Panc1 (cell line): ENCODE data around the gene MEIOC. TPM values are rescaled to one million over a fixed set of nuclear protein-coding genes. Genes with fewer than 3 reads are reported as not detected.

Experiments used
- ATAC-seq: fragments of 200-7000 bp; cut with Tn5 transposase; 2 replicates; pipeline ENCODE4 v1.9.1; 2020; ENCODE audit warnings: mild to moderate bottlenecking, moderate library complexity
- BruUV-seq: library from RNA; stranded (reverse); fragments of 400-500 nt; replicated peaks from 2 replicates; lab custom pipeline; 2021; lab: Mats Ljungman, UMichigan
- CTCF ChIA-PET: fragments of 300-600 bp; sonication (Branson Sonifier 250); formaldehyde crosslinking; loops from one replicate; lab custom pipeline; 2022; ENCODE audit warnings: antibody characterized with exemption; lab: Charles Lee
- POLR2A ChIA-PET: fragments of 300-600 bp; sonication (Branson Sonifier 250); formaldehyde crosslinking; loops from one replicate; lab custom pipeline; 2022; ENCODE audit warnings: antibody characterized with exemption; lab: Charles Lee
- DNase-seq: peaks from one replicate; pipeline ENCODE4 v3.0.0-alpha.2; 2010; ENCODE audit warnings: low read depth, low spot score
- H3K27ac ChIP-seq: 2 replicates; pipeline ENCODE4 v1.5.1; 2011; ENCODE audit warnings: mild to moderate bottlenecking, low read length, inconsistent platforms
- H3K27me3 ChIP-seq: fragments of 200-500 bp; sonication (Bioruptor generic); 2 replicates; pipeline ENCODE4 v1.6.0; 2014; ENCODE audit warnings: low read length, inconsistent platforms; ENCODE audit not compliant: control insufficient read depth, insufficient read depth
- H3K36me3 ChIP-seq: fragments of 200-500 bp; sonication (Bioruptor generic); 2 replicates; pipeline ENCODE4 v1.5.1; 2014; ENCODE audit warnings: inconsistent platforms, mild to moderate bottlenecking, low read length, moderate library complexity; ENCODE audit not compliant: control insufficient read depth, insufficient read depth
- H3K4me1 ChIP-seq: 2 replicates; pipeline ENCODE4 v1.5.1; 2011; ENCODE audit warnings: inconsistent platforms, mild to moderate bottlenecking, low read length, moderate library complexity; ENCODE audit not compliant: control insufficient read depth, insufficient read depth
- H3K4me3 ChIP-seq, 2 experiments: 2 replicates each; pipeline ENCODE4 v1.5.1; 2011 to 2012; ENCODE audit warnings: low read depth in 2 of 2, low read length in 2 of 2, mild to moderate bottlenecking in 2 of 2, inconsistent platforms in 1 of 2, moderate library complexity in 1 of 2
- H3K9me3 ChIP-seq: fragments of 200-500 bp; sonication (Bioruptor generic); 2 replicates; pipeline ENCODE4 v1.5.1; 2014; ENCODE audit warnings: low read depth, mild to moderate bottlenecking, inconsistent platforms, low read length, moderate library complexity; ENCODE audit not compliant: control insufficient read depth, insufficient read depth
- CTCF ChIP-seq: fragments of 450-650 bp; IDR thresholded peaks from 2 replicates; pipeline ENCODE4 v1.5.1; 2017; ENCODE audit warnings: mild to moderate bottlenecking
- POLR2AphosphoS5 ChIP-seq: IDR thresholded peaks from 2 replicates; pipeline ENCODE4 v1.6.1; 2012; ENCODE audit warnings: mild to moderate bottlenecking, low read depth, low read length, moderate library complexity
- REST ChIP-seq, 2 experiments: IDR thresholded peaks; 2 replicates each; pipeline ENCODE4 v1.6.1; 2011 to 2012; ENCODE audit warnings: low read depth in 2 of 2, control low read depth in 1 of 2, low read length in 1 of 2, mild to moderate bottlenecking in 1 of 2, moderate library complexity in 1 of 2; ENCODE audit not compliant: insufficient read depth in 1 of 2
- SIN3A ChIP-seq: IDR thresholded peaks from 2 replicates; pipeline ENCODE4 v1.6.1; 2012; ENCODE audit warnings: low read depth, mild to moderate bottlenecking, low read length, moderate library complexity, borderline replicate concordance; ENCODE audit not compliant: insufficient read depth
- TCF7L2 ChIP-seq: IDR thresholded peaks from 2 replicates; pipeline ENCODE4 v1.6.1; 2011; ENCODE audit warnings: mild to moderate bottlenecking, low read depth, low read length, inconsistent platforms
- in situ Hi-C: cut with HindIII; loops from 2 replicates; pipeline ENCODE4 v1.10.0; 2016; ENCODE audit warnings: low sequenced_read_pairs, low pct_unique_long_range_greater_than_20kb
- intact Hi-C: fragments of 100-400 bp; cut with micrococcal nuclease; formaldehyde crosslinking; loops from one replicate; pipeline ENCODE4 v1.10.0; 2022; ENCODE audit not compliant: unreplicated experiment
- total RNA-seq: library from RNA; stranded (reverse); gene quantifications from one replicate; pipeline ENCODE4 v1.2.1, GENCODE V29; 2021; ENCODE audit not compliant: unreplicated experiment

MEIOC gene
- total RNA-seq, 1 experiment from 2014 or later: 0.82 TPM

- DNase-seq: no peak
- ATAC-seq: no peak
- no peaks in the 10 kb centered on the region for H3K9me3 ChIP-seq
- POLR2A ChIA-PET: no interaction called here
- H3K4me1 ChIP-seq: no peaks in the 10 kb centered on the region
- TF ChIP-seq SIN3A (no peak), TCF7L2 (no peak), REST (IDR thresholded peaks at IDR 0.05; ENCODE audit: insufficient read depth in 1 of 2, low read depth in 2 of 2, low read length in 1 of 2) (no peak), CTCF (no peak), POLR2AphosphoS5 (no peak)
- H3K36me3 ChIP-seq: no peaks in the 10 kb centered on the region
- in situ Hi-C loops (no loop called here), intact Hi-C loops (no loop called here)
- H3K27me3 ChIP-seq: no peaks in the 10 kb centered on the region
- no TSS peak for BruUV-seq
- H3K27ac ChIP-seq: no peak overlapping the region
- CTCF ChIA-PET: no interaction called here
- no peak overlapping the region for H3K4me3 ChIP-seq
Measured at GRCh38 chr17:44666006-44666405, 9.7 kb downstream of the MEIOC start.

GRCh38 chr17:44672479-44673093 lies 16.3 kb downstream of the MEIOC start:
- H3K4me1 ChIP-seq: no peaks in the 10 kb centered on the region; the same call in 1 of the 2 replicates
- CTCF ChIA-PET: interaction anchor here (0.7 kb wide), 1 partner anchor 243 kb away, joined by 6 read pairs; no protein-coding TSS in a partner anchor
- ATAC-seq (no peak), DNase-seq (no peak)
- no peaks in the 10 kb centered on the region for H3K27me3 ChIP-seq
- peak overlapping the region; percentile 29; the same call in 1 of the 2 replicates for H3K27ac ChIP-seq
- POLR2A ChIA-PET: no interaction called here
- in situ Hi-C loops: no loop called here
- intact Hi-C loops: no loop called here
- BruUV-seq: no TSS peak
- H3K36me3 ChIP-seq: no peaks in the 10 kb centered on the region; the same call in 1 of the 2 replicates
- no peaks in the 10 kb centered on the region for H3K9me3 ChIP-seq
- TF ChIP-seq CTCF (peak; percentile 60; the same call in 1 of the 2 replicates), POLR2AphosphoS5 (no peak)
- H3K4me3 ChIP-seq: no peak overlapping the region
